Gastroesophageal sphincter (tissue), 3 donors: ENCODE measurements around the gene MNAT1.

Experiments
- EP300 ChIP-seq: sonication (generic); formaldehyde crosslinking; IDR thresholded peaks from one replicate; pipeline ENCODE4 v1.6.1; 2017; ENCODE audit warnings: antibody characterized with exemption, mild to moderate bottlenecking
- POLR2A ChIP-seq, 2 donors: fragments of 450-650 bp; IDR thresholded peaks; one replicate each; pipeline ENCODE4 v1.6.1; 2017; ENCODE audit warnings: antibody characterized with exemption in 2 of 2, mild to moderate bottlenecking in 2 of 2, moderate library complexity in 1 of 2
- POLR2AphosphoS5 ChIP-seq: sonication (generic); formaldehyde crosslinking; IDR thresholded peaks from one replicate; pipeline ENCODE4 v1.6.1; 2017; ENCODE audit warnings: antibody characterized with exemption
- TF ChIP-seq, protein P1 (sequence below), 4 experiments: fragments of 200-600 bp in 2 of 4; fragments of 450-650 bp in 2 of 4; sonication (generic) in 1 of 4; IDR thresholded peaks; one replicate each; pipeline ENCODE4 v1.5.1; 2017 to 2019; ENCODE audit warnings: antibody characterized with exemption in 4 of 4, mild to moderate bottlenecking in 2 of 4, moderate library complexity in 2 of 4

DNA sequence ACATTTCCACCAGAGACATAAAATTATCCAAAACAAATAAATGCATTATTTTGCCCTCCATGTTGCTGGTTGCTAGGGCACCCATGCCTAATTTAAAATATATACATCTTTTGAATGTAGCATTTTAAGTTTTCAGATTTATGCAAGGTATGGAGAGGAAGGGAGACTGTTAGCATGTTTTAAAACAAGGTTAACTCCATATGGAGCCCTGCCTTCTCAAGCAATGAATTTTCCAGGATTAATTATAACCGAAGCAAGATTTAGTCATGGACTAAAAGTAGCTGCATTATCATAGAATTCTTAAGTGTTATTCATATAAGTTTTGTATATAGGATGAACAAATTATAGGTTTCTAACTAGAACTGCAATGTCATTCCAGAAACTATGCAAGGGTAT is 209.1 kb downstream of the MNAT1 start:
- TF ChIP-seq, protein P1, sequence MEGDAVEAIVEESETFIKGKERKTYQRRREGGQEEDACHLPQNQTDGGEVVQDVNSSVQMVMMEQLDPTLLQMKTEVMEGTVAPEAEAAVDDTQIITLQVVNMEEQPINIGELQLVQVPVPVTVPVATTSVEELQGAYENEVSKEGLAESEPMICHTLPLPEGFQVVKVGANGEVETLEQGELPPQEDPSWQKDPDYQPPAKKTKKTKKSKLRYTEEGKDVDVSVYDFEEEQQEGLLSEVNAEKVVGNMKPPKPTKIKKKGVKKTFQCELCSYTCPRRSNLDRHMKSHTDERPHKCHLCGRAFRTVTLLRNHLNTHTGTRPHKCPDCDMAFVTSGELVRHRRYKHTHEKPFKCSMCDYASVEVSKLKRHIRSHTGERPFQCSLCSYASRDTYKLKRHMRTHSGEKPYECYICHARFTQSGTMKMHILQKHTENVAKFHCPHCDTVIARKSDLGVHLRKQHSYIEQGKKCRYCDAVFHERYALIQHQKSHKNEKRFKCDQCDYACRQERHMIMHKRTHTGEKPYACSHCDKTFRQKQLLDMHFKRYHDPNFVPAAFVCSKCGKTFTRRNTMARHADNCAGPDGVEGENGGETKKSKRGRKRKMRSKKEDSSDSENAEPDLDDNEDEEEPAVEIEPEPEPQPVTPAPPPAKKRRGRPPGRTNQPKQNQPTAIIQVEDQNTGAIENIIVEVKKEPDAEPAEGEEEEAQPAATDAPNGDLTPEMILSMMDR (IDR thresholded peaks at IDR 0.05): no peak
- TF ChIP-seq POLR2AphosphoS5 (no peak), POLR2A (IDR thresholded peaks at IDR 0.05) (no peak), EP300 (no peak)
